NCI-H460 (cell line): ENCODE data around the gene CHP2. TPM values are rescaled to one million over a fixed set of nuclear protein-coding genes. Genes with fewer than 3 reads are reported as not detected.

ENCODE experiments used
- DNase-seq: peaks from one replicate; pipeline ENCODE4 v3.0.0-alpha.2; 2016; ENCODE audit warnings: low read depth; ENCODE audit errors: extremely low read depth
- total RNA-seq: library from RNA; depleted of rRNA; stranded (reverse); fragments of >200 nt; shearing (Covaris generic); gene quantifications from 2 replicates; pipeline ENCODE4 v1.2.3, GENCODE V29; 2014; rRNA removed

CHP2 gene
- total RNA-seq, 1 experiment from 2014 or later: not detected

GRCh38 chr16:23803591-23804123, 48.8 kb downstream of the CHP2 start:
- peak; percentile 46 for DNase-seq

- no peak for DNase-seq
Measured at GRCh38 chr16:23807028-23807427, 52.2 kb downstream of the CHP2 start.

Other genes starting within 250 kb of the CHP2 start
- gene GGA2, start 244.5 kb upstream of the CHP2 start, total RNA-seq: 17.1 and 17.5 TPM in 2 replicates
- 28.9 and 32.4 TPM in 2 replicates for gene EARS2, start 197.7 kb upstream of the CHP2 start, total RNA-seq
- 57.4 and 59.6 TPM in 2 replicates for gene UBFD1, start 197.3 kb upstream of the CHP2 start, total RNA-seq
- gene NDUFAB1, start 158.7 kb upstream of the CHP2 start, total RNA-seq: 195 and 207 TPM in 2 replicates
- gene PALB2, start 113.7 kb upstream of the CHP2 start, total RNA-seq: 22.1 and 22.4 TPM in 2 replicates
- 40.3 and 49.1 TPM in 2 replicates for gene DCTN5, start 113.6 kb upstream of the CHP2 start, total RNA-seq
- gene PLK1, start 76.1 kb upstream of the CHP2 start, total RNA-seq: 59.1 and 66.3 TPM in 2 replicates
- gene ERN2, start 41.8 kb upstream of the CHP2 start, total RNA-seq: not detected in 2 replicates
- gene PRKCB, start 81.0 kb downstream of the CHP2 start, total RNA-seq: 1.5 and 2.0 TPM in 2 replicates